K562 treated with DMSO at 1 percent for 24 hours (cell line): ENCODE results near the gene MAF. TPM values are rescaled to one million over a fixed set of nuclear protein-coding genes. Genes with fewer than 3 reads are reported as not detected.

Source experiments
- total RNA-seq: library from RNA; unstranded; fragments of 300-600 nt; gene quantifications from 2 replicates; pipeline ENCODE4 v1.2.3, GENCODE V29; 2022; ENCODE audit warnings: low read depth; ENCODE audit not compliant: insufficient read depth

The MAF gene
- not detected in 2 replicates for total RNA-seq

DNA sequence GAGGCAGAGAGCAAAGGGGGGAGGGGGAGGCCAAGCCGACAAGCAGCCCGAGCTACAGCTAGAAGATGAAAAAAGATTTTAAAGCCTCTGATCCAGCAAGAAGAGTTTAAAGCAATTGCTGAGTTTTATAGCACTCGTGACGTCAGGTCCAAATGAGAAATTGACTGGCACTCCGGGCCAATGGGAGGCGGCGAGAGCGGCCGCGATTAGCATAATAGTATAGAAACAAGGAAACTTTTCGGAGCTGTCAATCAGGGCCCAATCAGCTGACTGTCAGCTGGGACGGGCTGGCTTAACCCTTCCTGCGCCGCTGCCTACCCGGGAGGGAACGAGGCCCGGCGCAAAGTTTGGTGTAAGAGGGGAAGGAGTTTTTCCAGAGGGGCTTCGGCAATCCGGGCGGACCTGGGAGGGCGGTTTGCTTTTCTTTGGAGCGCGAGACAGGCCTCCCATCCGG, at the start of gene MAF:
Gene MAF, minus strand, starts transcription at position 100 of the 454 bp plus-strand sequence. CDS start 835 bp downstream, outside the sequence.

